ENCODE results near the gene COPE.

GRCh38 chr19:18875726-18876125 lies 43.5 kb downstream of the COPE start:
- TF ChIP-seq, protein P1, sequence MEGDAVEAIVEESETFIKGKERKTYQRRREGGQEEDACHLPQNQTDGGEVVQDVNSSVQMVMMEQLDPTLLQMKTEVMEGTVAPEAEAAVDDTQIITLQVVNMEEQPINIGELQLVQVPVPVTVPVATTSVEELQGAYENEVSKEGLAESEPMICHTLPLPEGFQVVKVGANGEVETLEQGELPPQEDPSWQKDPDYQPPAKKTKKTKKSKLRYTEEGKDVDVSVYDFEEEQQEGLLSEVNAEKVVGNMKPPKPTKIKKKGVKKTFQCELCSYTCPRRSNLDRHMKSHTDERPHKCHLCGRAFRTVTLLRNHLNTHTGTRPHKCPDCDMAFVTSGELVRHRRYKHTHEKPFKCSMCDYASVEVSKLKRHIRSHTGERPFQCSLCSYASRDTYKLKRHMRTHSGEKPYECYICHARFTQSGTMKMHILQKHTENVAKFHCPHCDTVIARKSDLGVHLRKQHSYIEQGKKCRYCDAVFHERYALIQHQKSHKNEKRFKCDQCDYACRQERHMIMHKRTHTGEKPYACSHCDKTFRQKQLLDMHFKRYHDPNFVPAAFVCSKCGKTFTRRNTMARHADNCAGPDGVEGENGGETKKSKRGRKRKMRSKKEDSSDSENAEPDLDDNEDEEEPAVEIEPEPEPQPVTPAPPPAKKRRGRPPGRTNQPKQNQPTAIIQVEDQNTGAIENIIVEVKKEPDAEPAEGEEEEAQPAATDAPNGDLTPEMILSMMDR (IDR thresholded peaks at IDR 0.05): no peak
- no peak for TF ChIP-seq POLR2A (IDR thresholded peaks at IDR 0.05)
